Smooth muscle cell (in vitro differentiated cells): ENCODE results near the gene GPAT2. TPM values are rescaled to one million over a fixed set of nuclear protein-coding genes. Genes with fewer than 3 reads are reported as not detected.
"Not testable (repeated sequence)": the region's sequence is repeated elsewhere in the genome, so short reads cannot be mapped to it uniquely, and the experiment has no call there.

Source experiments
- DNase-seq: peaks from one replicate; lab custom pipeline; 2025; ENCODE audit not compliant: unreplicated experiment; lab: John Stamatoyannopoulos, UW
- H2AFZ ChIP-seq: fragments of 200-600 bp; sonication (generic); 2 replicates; pipeline ENCODE4 v1.6.0; 2016; ENCODE audit warnings: antibody characterized with exemption, low read depth, mild to moderate bottlenecking
- H3F3A ChIP-seq: fragments of 200-600 bp; sonication (generic); 2 replicates; pipeline ENCODE4 v1.6.0; 2017; ENCODE audit warnings: antibody characterized with exemption, low read depth
- H3K27ac ChIP-seq: fragments of 200-600 bp; sonication (generic); 2 replicates; pipeline ENCODE4 v1.5.1; 2016; ENCODE audit warnings: low read depth, mild to moderate bottlenecking
- H3K27me3 ChIP-seq: fragments of 200-600 bp; sonication (generic); 2 replicates; pipeline ENCODE4 v1.6.1; 2016; ENCODE audit warnings: low read depth, mild to moderate bottlenecking
- H3K36me3 ChIP-seq: fragments of 200-600 bp; sonication (generic); 2 replicates; pipeline ENCODE4 v1.5.1; 2016; ENCODE audit warnings: low read depth
- H3K4me1 ChIP-seq: fragments of 200-600 bp; sonication (generic); 2 replicates; pipeline ENCODE4 v1.5.1; 2016; ENCODE audit warnings: low read depth
- H3K4me2 ChIP-seq: fragments of 200-600 bp; sonication (generic); 2 replicates; pipeline ENCODE4 v1.6.0; 2016; ENCODE audit warnings: mild to moderate bottlenecking
- H3K4me3 ChIP-seq: fragments of 200-600 bp; sonication (generic); 2 replicates; pipeline ENCODE4 v1.5.1; 2016; ENCODE audit warnings: mild to moderate bottlenecking
- H3K79me2 ChIP-seq: fragments of 200-600 bp; sonication (generic); 2 replicates; pipeline ENCODE4 v1.6.0; 2016; ENCODE audit warnings: low read depth, mild to moderate bottlenecking
- H3K9ac ChIP-seq: fragments of 200-600 bp; sonication (generic); 2 replicates; pipeline ENCODE4 v1.6.0; 2016; ENCODE audit warnings: low read depth
- H3K9me3 ChIP-seq: fragments of 200-600 bp; sonication (generic); replicated peaks from 2 replicates; pipeline ENCODE4 v1.5.1; 2016; ENCODE audit warnings: low read depth
- H4K20me1 ChIP-seq: fragments of 200-600 bp; sonication (generic); 2 replicates; pipeline ENCODE4 v1.6.0; 2016; ENCODE audit warnings: low read depth
- WGBS: methylation state at CpG from one replicate; pipeline ENCODE4 v1.1.7; 2016; ENCODE audit warnings: low lambda C conversion rate; 5-methylcytosine and 5-hydroxymethylcytosine counted together
- polyA plus RNA-seq: library from polyadenylated mRNA; unstranded; fragments of >200 nt; fragmentation: Nextera tagmentation; extraction: Ambion mirVana; gene quantifications from 2 replicates; pipeline ENCODE4 v1.2.1, GENCODE V29; 2016
- total RNA-seq: library from RNA; depleted of rRNA; stranded (reverse); fragments of >200 nt; gene quantifications from 2 replicates; pipeline ENCODE4 v1.2.3, GENCODE V29; 2014
- TF ChIP-seq, protein P1 (sequence below): fragments of 200-600 bp; sonication (generic); IDR thresholded peaks from 2 replicates; pipeline ENCODE4 v1.5.1; 2017; ENCODE audit warnings: borderline replicate concordance, mild to moderate bottlenecking, antibody characterized with exemption; ENCODE audit not compliant: insufficient read depth, poor library complexity, severe bottlenecking

GPAT2 gene
- total and polyA plus RNA-seq, 2 experiments from 2014 or later, result 0.29 TPM; not detected in 1

DNA sequence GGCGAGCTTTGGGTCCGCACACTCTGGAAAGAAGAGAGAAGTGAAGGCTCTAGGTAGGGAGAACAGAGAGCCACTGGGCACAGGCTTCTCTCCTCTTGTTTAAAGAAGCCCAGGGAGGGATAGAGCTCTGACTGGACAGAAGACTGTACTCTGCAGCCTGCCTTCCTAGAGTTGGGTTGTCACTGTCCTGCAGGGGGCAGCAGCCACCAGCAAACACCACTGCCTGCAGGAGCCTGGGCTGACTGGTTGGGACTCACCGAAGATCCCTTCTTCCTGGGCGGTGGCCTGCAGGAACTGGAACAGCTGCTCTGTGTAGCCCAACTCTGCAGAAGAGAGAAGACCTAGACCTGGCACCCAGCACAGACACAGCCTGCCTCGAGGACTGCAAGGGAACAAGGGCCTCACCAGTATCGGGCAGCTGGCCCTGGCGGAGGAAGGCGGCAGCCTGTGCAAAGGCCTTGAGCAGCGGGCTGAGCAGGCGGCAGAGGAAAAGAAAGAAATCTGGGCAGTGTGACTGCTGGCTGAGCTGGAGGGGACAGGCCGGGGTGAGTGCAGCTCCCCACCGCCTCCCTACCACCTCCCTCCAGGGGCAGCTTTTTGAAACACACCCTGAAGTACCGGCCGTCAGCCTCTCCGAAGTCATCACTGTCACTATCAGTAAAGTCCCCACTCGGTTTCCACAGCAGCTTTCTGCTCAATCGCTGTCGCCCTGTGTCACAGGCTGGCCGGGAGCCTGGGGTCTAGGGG lies 11.8 kb downstream of the GPAT2 start:
- H3K4me1 ChIP-seq, H3K4me2 ChIP-seq, H3K9me3 ChIP-seq, DNase-seq, H4K20me1 ChIP-seq, H3K27ac ChIP-seq, H3K79me2 ChIP-seq, H3K27me3 ChIP-seq, H2AFZ ChIP-seq, H3K36me3 ChIP-seq, H3K4me3 ChIP-seq, H3F3A ChIP-seq, H3K9ac ChIP-seq: not testable (repeated sequence)
- TF ChIP-seq, protein P1, sequence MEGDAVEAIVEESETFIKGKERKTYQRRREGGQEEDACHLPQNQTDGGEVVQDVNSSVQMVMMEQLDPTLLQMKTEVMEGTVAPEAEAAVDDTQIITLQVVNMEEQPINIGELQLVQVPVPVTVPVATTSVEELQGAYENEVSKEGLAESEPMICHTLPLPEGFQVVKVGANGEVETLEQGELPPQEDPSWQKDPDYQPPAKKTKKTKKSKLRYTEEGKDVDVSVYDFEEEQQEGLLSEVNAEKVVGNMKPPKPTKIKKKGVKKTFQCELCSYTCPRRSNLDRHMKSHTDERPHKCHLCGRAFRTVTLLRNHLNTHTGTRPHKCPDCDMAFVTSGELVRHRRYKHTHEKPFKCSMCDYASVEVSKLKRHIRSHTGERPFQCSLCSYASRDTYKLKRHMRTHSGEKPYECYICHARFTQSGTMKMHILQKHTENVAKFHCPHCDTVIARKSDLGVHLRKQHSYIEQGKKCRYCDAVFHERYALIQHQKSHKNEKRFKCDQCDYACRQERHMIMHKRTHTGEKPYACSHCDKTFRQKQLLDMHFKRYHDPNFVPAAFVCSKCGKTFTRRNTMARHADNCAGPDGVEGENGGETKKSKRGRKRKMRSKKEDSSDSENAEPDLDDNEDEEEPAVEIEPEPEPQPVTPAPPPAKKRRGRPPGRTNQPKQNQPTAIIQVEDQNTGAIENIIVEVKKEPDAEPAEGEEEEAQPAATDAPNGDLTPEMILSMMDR, result peak; percentile 75
- 68% methylated on average over 16 of the region's 19 CpGs for WGBS

DNA sequence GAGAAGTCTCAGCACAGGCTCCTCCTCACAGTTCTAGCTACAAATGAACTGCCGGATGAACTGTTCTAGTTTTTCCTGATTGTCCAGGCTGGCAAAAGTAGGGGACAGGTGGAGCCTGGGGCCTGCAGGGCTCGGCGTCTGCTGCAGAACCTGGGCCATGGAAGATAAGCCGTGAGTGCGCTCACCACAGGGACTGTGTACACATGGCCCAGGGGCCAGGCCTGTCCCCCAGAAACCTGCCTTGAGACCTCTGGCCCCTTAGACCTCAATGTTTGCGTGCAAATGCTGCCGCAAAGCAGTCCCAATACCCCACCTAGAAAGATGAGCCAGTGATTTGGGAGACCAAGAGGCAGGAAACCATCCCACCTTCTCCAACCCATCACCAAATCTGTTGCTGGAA lies 12.6 kb downstream of the GPAT2 start:
- not testable (repeated sequence) for H3K4me3 ChIP-seq, H3K9ac ChIP-seq, DNase-seq, H3K27ac ChIP-seq, H4K20me1 ChIP-seq, H3K4me2 ChIP-seq, H3K36me3 ChIP-seq, H3K9me3 ChIP-seq, H2AFZ ChIP-seq, H3F3A ChIP-seq, H3K27me3 ChIP-seq, H3K79me2 ChIP-seq, H3K4me1 ChIP-seq
- 80% methylated on average over 6 of the region's 7 CpGs for WGBS

DNA sequence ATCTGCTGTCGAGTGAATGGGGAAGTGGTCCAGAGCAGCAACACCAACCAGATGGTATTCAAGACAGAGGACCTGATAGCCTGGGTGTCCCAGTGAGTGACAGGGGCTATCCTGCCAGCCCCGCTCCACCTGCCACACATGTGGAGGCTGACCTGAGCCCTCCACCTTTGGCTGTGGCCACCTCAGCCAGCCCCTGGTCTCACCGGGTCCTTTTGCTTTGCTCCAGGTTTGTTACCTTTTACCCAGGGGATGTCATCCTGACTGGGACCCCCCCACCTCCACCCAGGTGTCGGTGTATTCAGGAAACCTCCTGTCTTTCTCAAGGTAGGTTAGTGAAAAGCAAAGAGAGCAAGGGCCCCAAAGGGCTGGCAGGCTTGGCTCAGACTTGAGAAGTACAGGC lies 13.6 kb downstream of the GPAT2 start:
- not testable (repeated sequence) for DNase-seq, H3K36me3 ChIP-seq, H3K9me3 ChIP-seq, H2AFZ ChIP-seq, H3K4me1 ChIP-seq, H3K4me2 ChIP-seq, H4K20me1 ChIP-seq, H3K27ac ChIP-seq, H3F3A ChIP-seq, H3K27me3 ChIP-seq, H3K9ac ChIP-seq, H3K4me3 ChIP-seq, H3K79me2 ChIP-seq
- 88% methylated on average over 4 of the region's 4 CpGs for whole genome bisulfite sequencing

DNA sequence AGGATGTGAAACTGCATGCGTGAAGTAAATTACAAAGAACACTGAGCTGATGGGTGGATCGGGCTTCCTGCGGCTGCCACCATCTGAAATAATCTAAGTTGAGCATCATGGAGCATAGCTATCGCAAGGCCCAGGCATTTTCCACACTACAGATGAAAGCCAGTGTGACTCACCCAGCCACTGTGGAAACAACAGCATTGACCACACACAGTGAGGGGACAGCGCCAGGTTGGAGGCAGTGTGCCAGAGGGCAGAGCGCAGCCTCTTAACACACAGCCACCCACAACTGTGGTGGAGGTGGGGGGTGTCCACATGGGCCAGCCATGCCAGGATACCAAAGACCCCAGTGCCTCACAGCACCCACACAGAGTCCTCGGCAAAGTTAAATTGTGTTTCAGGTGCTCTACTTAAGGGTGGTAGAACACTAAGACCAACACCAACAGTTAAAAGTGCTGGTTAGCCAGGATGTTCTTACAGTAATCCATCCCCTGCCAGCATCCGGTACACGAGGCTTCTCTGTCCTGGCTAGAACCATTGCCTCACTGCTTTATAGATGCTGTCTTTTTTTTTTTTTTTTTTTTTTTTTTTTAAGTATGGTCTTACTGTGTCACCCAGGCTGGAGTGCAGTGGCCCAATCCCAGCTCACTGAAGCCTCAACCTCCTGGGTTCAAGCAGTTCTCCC lies 14.7 kb downstream of the GPAT2 start:
- H3K79me2 ChIP-seq, result not testable (repeated sequence)
- 88% methylated on average over 4 of the region's 9 CpGs for WGBS

DNA sequence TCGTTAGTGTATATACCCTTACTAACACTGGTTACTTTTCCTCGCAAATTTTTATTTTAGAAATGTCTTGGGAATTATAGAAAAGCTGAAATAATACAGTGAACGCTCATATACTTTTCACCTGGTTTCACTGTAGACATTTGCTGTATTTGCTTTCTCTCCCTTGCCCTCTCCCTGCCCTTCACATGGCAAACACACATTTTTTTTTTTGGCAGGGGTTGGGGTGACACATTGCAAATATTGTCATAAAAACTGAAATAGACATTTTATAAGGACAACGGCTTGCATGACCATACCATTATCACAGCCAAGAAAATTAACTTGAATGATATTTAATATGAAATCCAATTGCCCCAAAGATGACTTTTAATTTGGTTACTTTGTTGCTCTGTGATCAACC lies 18.4 kb downstream of the GPAT2 start:
- WGBS, result 94% methylated on average over 4 of the region's 4 CpGs
- not testable (repeated sequence) for H3K36me3 ChIP-seq, H3K9me3 ChIP-seq, H3K27me3 ChIP-seq, H3K79me2 ChIP-seq, H3K27ac ChIP-seq, H3K4me3 ChIP-seq, H3K4me2 ChIP-seq, H3K9ac ChIP-seq, H3F3A ChIP-seq, DNase-seq, H4K20me1 ChIP-seq, H3K4me1 ChIP-seq, H2AFZ ChIP-seq

More for the DNA sequence above, 14.7 kb downstream of the GPAT2 start:
- H3F3A ChIP-seq, H3K4me1 ChIP-seq, H3K9ac ChIP-seq, H3K27me3 ChIP-seq, H3K4me2 ChIP-seq, H3K4me3 ChIP-seq, H3K27ac ChIP-seq, H3K9me3 ChIP-seq, H2AFZ ChIP-seq, DNase-seq, H4K20me1 ChIP-seq, H3K36me3 ChIP-seq: not testable (repeated sequence)

DNA sequence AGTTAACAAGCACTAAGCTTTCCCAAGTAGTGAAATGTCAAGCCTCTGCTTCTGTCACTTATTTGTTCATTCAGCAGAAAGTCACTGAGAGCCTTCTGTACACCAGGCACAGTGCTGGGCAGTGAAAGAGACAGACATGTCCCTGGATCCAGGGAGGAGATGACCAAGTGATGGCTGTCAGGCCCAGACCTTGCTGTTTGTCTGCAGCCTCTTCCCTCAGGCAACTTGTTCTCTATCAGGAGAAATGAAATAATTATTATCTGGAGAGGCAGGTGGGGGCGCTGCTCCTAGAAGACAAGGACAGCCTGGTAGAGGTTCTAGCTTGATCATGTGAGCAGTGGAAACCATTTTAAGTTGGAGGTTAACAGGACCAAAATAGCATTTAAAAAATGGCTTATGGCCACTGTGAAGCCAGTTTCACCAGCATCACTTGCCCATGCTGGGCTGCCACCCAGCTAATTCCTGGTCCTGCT lies 21.9 kb downstream of the GPAT2 start:
- not testable (repeated sequence) for H3K27me3 ChIP-seq, H3K36me3 ChIP-seq, H4K20me1 ChIP-seq, H3K4me1 ChIP-seq, H3K4me3 ChIP-seq, H3K9ac ChIP-seq, H3K4me2 ChIP-seq, H3K27ac ChIP-seq, H2AFZ ChIP-seq, H3K9me3 ChIP-seq, H3F3A ChIP-seq, H3K79me2 ChIP-seq, DNase-seq
- WGBS, result 70% methylated on average over 1 of the region's 1 CpG

DNA sequence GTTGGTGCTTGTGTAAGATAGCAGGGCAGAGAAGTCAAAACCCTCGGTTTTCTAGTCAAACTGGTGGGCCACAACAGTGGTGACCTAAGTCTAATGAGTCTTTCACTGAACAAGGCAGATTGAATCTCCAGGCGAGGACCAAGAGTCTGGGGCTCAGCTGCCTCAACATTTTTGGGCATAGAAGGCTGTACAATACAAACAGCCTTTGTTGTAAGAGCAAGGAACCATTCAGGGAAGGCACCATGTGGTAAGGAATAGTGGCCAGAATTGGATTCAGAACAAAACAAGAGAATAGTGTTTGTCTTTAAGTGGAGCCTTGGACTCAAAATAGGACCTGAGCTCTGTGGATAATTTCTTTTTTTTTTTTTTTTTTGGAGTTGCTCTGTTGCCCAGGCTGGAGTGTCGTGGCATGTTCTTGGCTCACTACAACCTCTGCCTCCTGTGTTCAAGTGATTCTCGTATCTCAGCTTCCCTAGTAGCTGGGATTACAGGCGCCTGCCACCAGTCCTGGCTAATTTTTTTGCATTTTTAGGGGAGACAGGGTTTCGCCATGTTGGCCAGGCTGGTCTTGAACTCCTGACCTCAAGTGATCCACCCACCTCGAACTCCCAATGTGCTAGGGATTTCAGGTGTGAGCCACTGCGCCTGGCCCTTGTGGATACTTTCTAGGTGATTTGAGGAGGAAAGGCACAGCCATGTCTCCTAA lies 22.5 kb downstream of the GPAT2 start:
- H3K27me3 ChIP-seq, H3F3A ChIP-seq, H3K9me3 ChIP-seq, H3K9ac ChIP-seq, H2AFZ ChIP-seq, H3K4me3 ChIP-seq, H4K20me1 ChIP-seq, H3K36me3 ChIP-seq, H3K4me2 ChIP-seq, DNase-seq, H3K4me1 ChIP-seq, H3K79me2 ChIP-seq, H3K27ac ChIP-seq: not testable (repeated sequence)
- 96% methylated on average over 8 of the region's 8 CpGs for WGBS
